ENCODE measurements around the gene DYNC1I1. TPM values are rescaled to one million over a fixed set of nuclear protein-coding genes. Genes with fewer than 3 reads are reported as not detected.

DYNC1I1 gene
- total RNA-seq, 2 donors from 2014 or later = not detected

- no peaks in the 10 kb centered on the region for H3K36me3 Mint-ChIP-seq
- H3K9me3 Mint-ChIP-seq = no peaks in the 10 kb centered on the region
- H3K27me3 Mint-ChIP-seq = peaks cover 9 to 33% of the 10 kb centered on the region in 2 donors
- DNase-seq (ENCODE audit: low spot score) = no peak
- no peak overlapping the region for H3K4me3 Mint-ChIP-seq
- ATAC-seq = peak in 1 of 2 donors; percentile 24
- no peak overlapping the region for H3K27ac Mint-ChIP-seq
- H3K4me1 Mint-ChIP-seq (ENCODE audit: low read depth in 2 of 2) = peaks cover 0 to 5% of the 10 kb centered on the region in 2 donors
Measured at GRCh38 chr7:95772771-95773581, 622 bp downstream of the DYNC1I1 start.

GRCh38 chr7:95776561-95777185, 4.3 kb downstream of the DYNC1I1 start:
- Mint-ChIP-seq H3K4me3 (no peak overlapping the region), H3K27me3 (peaks cover 5 to 27% of the 10 kb centered on the region in 2 donors), H3K4me1 (ENCODE audit: low read depth in 2 of 2) (peaks cover 0 to 5% of the 10 kb centered on the region in 2 donors), H3K9me3 (no peaks in the 10 kb centered on the region), H3K27ac (no peak overlapping the region), H3K36me3 (no peaks in the 10 kb centered on the region)
- DNase-seq (ENCODE audit: low spot score) (no peak), ATAC-seq (no peak)

GRCh38 chr7:95777269-95777668, 4.9 kb downstream of the DYNC1I1 start:
- Mint-ChIP-seq H3K27me3 (peaks cover 2 to 21% of the 10 kb centered on the region in 2 donors), H3K4me1 (ENCODE audit: low read depth in 2 of 2) (peaks cover 0 to under 1% of the 10 kb centered on the region in 2 donors), H3K36me3 (no peaks in the 10 kb centered on the region), H3K9me3 (no peaks in the 10 kb centered on the region), H3K27ac (no peak overlapping the region), H3K4me3 (no peak overlapping the region)
- ATAC-seq = no peak
- DNase-seq (ENCODE audit: low spot score) = no peak

GRCh38 chr7:95780665-95781064, 8.3 kb downstream of the DYNC1I1 start:
- no peak for DNase-seq (ENCODE audit: low spot score)
- H3K36me3 Mint-ChIP-seq = no peaks in the 10 kb centered on the region
- no peaks in the 10 kb centered on the region for H3K4me1 Mint-ChIP-seq (ENCODE audit: low read depth in 2 of 2)
- no peak overlapping the region for H3K27ac Mint-ChIP-seq
- H3K9me3 Mint-ChIP-seq = no peaks in the 10 kb centered on the region
- ATAC-seq = no peak
- peaks cover 0 to 7% of the 10 kb centered on the region in 2 donors for H3K27me3 Mint-ChIP-seq
- no peak overlapping the region for H3K4me3 Mint-ChIP-seq

- no peaks in the 10 kb centered on the region for H3K4me1 Mint-ChIP-seq (ENCODE audit: low read depth in 2 of 2)
- ATAC-seq (no peak), DNase-seq (ENCODE audit: low spot score) (no peak)
- no peaks in the 10 kb centered on the region for H3K36me3 Mint-ChIP-seq
- no peak overlapping the region for H3K4me3 Mint-ChIP-seq
- no peak overlapping the region for H3K27ac Mint-ChIP-seq
- H3K9me3 Mint-ChIP-seq = no peaks in the 10 kb centered on the region
- peaks cover 11% of the 10 kb centered on the region in 2 donors for H3K27me3 Mint-ChIP-seq
Measured at GRCh38 chr7:95781961-95782586, 9.7 kb downstream of the DYNC1I1 start.

GRCh38 chr7:95784796-95785195, 12.4 kb downstream of the DYNC1I1 start:
- Mint-ChIP-seq H3K27me3 (peaks cover 23% of the 10 kb centered on the region in 2 donors), H3K4me3 (no peak overlapping the region), H3K9me3 (no peaks in the 10 kb centered on the region), H3K4me1 (ENCODE audit: low read depth in 2 of 2) (no peaks in the 10 kb centered on the region), H3K36me3 (no peaks in the 10 kb centered on the region), H3K27ac (no peak overlapping the region)
- ATAC-seq (no peak), DNase-seq (ENCODE audit: low spot score) (no peak)

GRCh38 chr7:95788258-95788657, 15.9 kb downstream of the DYNC1I1 start:
- Mint-ChIP-seq H3K27me3 (peaks cover 23 to 25% of the 10 kb centered on the region in 2 donors), H3K4me3 (no peak overlapping the region)
- ATAC-seq = no peak

GRCh38 chr7:95788884-95789283, 16.5 kb downstream of the DYNC1I1 start:
- H3K27me3 Mint-ChIP-seq = peaks cover 23 to 25% of the 10 kb centered on the region in 2 donors
- no peaks in the 10 kb centered on the region for H3K9me3 Mint-ChIP-seq
- H3K27ac Mint-ChIP-seq = no peak overlapping the region
- no peak overlapping the region for H3K4me3 Mint-ChIP-seq
- no peaks in the 10 kb centered on the region for H3K36me3 Mint-ChIP-seq
- DNase-seq (ENCODE audit: low spot score) (no peak), ATAC-seq (no peak)
- no peaks in the 10 kb centered on the region for H3K4me1 Mint-ChIP-seq (ENCODE audit: low read depth in 2 of 2)

More at GRCh38 chr7:95788258-95788657, 15.9 kb downstream of the DYNC1I1 start:
- H3K27ac Mint-ChIP-seq = no peak overlapping the region
- DNase-seq (ENCODE audit: low spot score) = no peak
- H3K4me1 Mint-ChIP-seq (ENCODE audit: low read depth in 2 of 2) = no peaks in the 10 kb centered on the region
- H3K36me3 Mint-ChIP-seq = no peaks in the 10 kb centered on the region
- no peaks in the 10 kb centered on the region for H3K9me3 Mint-ChIP-seq

- Mint-ChIP-seq H3K4me3 (no peak overlapping the region), H3K36me3 (no peaks in the 10 kb centered on the region), H3K4me1 (ENCODE audit: low read depth in 2 of 2) (no peaks in the 10 kb centered on the region), H3K9me3 (no peaks in the 10 kb centered on the region), H3K27ac (no peak overlapping the region), H3K27me3 (peaks cover 0 to 6% of the 10 kb centered on the region in 2 donors)
- ATAC-seq = no peak
- no peak for DNase-seq (ENCODE audit: low spot score)
Measured at GRCh38 chr7:95793658-95794057, 21.3 kb downstream of the DYNC1I1 start.

GRCh38 chr7:95794917-95795515, 22.7 kb downstream of the DYNC1I1 start:
- no peak overlapping the region for H3K4me3 Mint-ChIP-seq
- ATAC-seq (no peak), DNase-seq (ENCODE audit: low spot score) (no peak)
- H3K36me3 Mint-ChIP-seq = no peaks in the 10 kb centered on the region
- H3K27ac Mint-ChIP-seq = no peak overlapping the region
- H3K27me3 Mint-ChIP-seq = peaks cover 7 to 10% of the 10 kb centered on the region in 2 donors
- H3K4me1 Mint-ChIP-seq (ENCODE audit: low read depth in 2 of 2) = no peaks in the 10 kb centered on the region
- no peaks in the 10 kb centered on the region for H3K9me3 Mint-ChIP-seq

GRCh38 chr7:95796617-95797016, 24.3 kb downstream of the DYNC1I1 start:
- no peak overlapping the region for H3K4me3 Mint-ChIP-seq
- no peaks in the 10 kb centered on the region for H3K36me3 Mint-ChIP-seq
- H3K9me3 Mint-ChIP-seq = no peaks in the 10 kb centered on the region
- ATAC-seq (no peak), DNase-seq (ENCODE audit: low spot score) (no peak)
- H3K27me3 Mint-ChIP-seq = peaks cover 11 to 13% of the 10 kb centered on the region in 2 donors
- H3K4me1 Mint-ChIP-seq (ENCODE audit: low read depth in 2 of 2) = no peaks in the 10 kb centered on the region
- no peak overlapping the region for H3K27ac Mint-ChIP-seq

GRCh38 chr7:95798401-95798930, 26.1 kb downstream of the DYNC1I1 start:
- Mint-ChIP-seq H3K36me3 (no peaks in the 10 kb centered on the region), H3K4me1 (ENCODE audit: low read depth in 2 of 2) (no peaks in the 10 kb centered on the region), H3K27ac (no peak overlapping the region), H3K27me3 (peaks cover 15 to 24% of the 10 kb centered on the region in 2 donors), H3K9me3 (no peaks in the 10 kb centered on the region), H3K4me3 (no peak overlapping the region)
- DNase-seq (ENCODE audit: low spot score) (no peak), ATAC-seq (no peak)

GRCh38 chr7:95800787-95801186, 28.4 kb downstream of the DYNC1I1 start:
- Mint-ChIP-seq H3K9me3 (no peaks in the 10 kb centered on the region), H3K27ac (no peak overlapping the region), H3K27me3 (peaks cover 15 to 30% of the 10 kb centered on the region in 2 donors), H3K4me3 (no peak overlapping the region), H3K36me3 (no peaks in the 10 kb centered on the region), H3K4me1 (ENCODE audit: low read depth in 2 of 2) (no peaks in the 10 kb centered on the region)
- ATAC-seq (no peak), DNase-seq (ENCODE audit: low spot score) (no peak)
